ENCODE data around the gene NLGN2. TPM values are rescaled to one million over a fixed set of nuclear protein-coding genes. Genes with fewer than 3 reads are reported as not detected.

The NLGN2 gene
- total RNA-seq, 1 experiment from 2014 or later: 76.7 TPM

- no peak for TF ChIP-seq SMAD4 (CRISPR knock-in tag; IDR thresholded peaks at IDR 0.05)
- TF ChIP-seq MAX (CRISPR knock-in tag; IDR thresholded peaks at IDR 0.05): peak; percentile 38; the same call in 1 of the 2 replicates
- TF ChIP-seq, protein P1, sequence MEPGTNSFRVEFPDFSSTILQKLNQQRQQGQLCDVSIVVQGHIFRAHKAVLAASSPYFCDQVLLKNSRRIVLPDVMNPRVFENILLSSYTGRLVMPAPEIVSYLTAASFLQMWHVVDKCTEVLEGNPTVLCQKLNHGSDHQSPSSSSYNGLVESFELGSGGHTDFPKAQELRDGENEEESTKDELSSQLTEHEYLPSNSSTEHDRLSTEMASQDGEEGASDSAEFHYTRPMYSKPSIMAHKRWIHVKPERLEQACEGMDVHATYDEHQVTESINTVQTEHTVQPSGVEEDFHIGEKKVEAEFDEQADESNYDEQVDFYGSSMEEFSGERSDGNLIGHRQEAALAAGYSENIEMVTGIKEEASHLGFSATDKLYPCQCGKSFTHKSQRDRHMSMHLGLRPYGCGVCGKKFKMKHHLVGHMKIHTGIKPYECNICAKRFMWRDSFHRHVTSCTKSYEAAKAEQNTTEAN (CRISPR knock-in tag; IDR thresholded peaks at IDR 0.05): 0 out of 2 replicates have a peak, but pooled peaks have one; percentile 48
- TF ChIP-seq ATF2 (CRISPR knock-in tag; IDR thresholded peaks at IDR 0.05; ENCODE audit: borderline replicate concordance, low read depth): no peak
- no peak for TF ChIP-seq NFYB (CRISPR knock-in tag; conservative IDR thresholded peaks at IDR 0.05; ENCODE audit: low read depth)
- TF ChIP-seq JUN (CRISPR knock-in tag; IDR thresholded peaks at IDR 0.05): 0 out of 2 replicates have a peak, but pooled peaks have one; percentile 7
- TF ChIP-seq HMGXB4 (CRISPR knock-in tag; IDR thresholded peaks at IDR 0.05): peak; percentile 33; the same call in 1 of the 2 replicates
- TF ChIP-seq, protein P2, sequence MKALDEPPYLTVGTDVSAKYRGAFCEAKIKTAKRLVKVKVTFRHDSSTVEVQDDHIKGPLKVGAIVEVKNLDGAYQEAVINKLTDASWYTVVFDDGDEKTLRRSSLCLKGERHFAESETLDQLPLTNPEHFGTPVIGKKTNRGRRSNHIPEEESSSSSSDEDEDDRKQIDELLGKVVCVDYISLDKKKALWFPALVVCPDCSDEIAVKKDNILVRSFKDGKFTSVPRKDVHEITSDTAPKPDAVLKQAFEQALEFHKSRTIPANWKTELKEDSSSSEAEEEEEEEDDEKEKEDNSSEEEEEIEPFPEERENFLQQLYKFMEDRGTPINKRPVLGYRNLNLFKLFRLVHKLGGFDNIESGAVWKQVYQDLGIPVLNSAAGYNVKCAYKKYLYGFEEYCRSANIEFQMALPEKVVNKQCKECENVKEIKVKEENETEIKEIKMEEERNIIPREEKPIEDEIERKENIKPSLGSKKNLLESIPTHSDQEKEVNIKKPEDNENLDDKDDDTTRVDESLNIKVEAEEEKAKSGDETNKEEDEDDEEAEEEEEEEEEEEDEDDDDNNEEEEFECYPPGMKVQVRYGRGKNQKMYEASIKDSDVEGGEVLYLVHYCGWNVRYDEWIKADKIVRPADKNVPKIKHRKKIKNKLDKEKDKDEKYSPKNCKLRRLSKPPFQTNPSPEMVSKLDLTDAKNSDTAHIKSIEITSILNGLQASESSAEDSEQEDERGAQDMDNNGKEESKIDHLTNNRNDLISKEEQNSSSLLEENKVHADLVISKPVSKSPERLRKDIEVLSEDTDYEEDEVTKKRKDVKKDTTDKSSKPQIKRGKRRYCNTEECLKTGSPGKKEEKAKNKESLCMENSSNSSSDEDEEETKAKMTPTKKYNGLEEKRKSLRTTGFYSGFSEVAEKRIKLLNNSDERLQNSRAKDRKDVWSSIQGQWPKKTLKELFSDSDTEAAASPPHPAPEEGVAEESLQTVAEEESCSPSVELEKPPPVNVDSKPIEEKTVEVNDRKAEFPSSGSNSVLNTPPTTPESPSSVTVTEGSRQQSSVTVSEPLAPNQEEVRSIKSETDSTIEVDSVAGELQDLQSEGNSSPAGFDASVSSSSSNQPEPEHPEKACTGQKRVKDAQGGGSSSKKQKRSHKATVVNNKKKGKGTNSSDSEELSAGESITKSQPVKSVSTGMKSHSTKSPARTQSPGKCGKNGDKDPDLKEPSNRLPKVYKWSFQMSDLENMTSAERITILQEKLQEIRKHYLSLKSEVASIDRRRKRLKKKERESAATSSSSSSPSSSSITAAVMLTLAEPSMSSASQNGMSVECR (CRISPR knock-in tag; IDR thresholded peaks at IDR 0.05; ENCODE audit: borderline replicate concordance): peak; percentile 70; the same call in 1 of the 2 replicates
- TF ChIP-seq TCF7 (CRISPR knock-in tag; IDR thresholded peaks at IDR 0.05; ENCODE audit: low read depth): no peak
- TF ChIP-seq HMGA2 (CRISPR knock-in tag; IDR thresholded peaks at IDR 0.05): no peak
- TF ChIP-seq, protein P3, sequence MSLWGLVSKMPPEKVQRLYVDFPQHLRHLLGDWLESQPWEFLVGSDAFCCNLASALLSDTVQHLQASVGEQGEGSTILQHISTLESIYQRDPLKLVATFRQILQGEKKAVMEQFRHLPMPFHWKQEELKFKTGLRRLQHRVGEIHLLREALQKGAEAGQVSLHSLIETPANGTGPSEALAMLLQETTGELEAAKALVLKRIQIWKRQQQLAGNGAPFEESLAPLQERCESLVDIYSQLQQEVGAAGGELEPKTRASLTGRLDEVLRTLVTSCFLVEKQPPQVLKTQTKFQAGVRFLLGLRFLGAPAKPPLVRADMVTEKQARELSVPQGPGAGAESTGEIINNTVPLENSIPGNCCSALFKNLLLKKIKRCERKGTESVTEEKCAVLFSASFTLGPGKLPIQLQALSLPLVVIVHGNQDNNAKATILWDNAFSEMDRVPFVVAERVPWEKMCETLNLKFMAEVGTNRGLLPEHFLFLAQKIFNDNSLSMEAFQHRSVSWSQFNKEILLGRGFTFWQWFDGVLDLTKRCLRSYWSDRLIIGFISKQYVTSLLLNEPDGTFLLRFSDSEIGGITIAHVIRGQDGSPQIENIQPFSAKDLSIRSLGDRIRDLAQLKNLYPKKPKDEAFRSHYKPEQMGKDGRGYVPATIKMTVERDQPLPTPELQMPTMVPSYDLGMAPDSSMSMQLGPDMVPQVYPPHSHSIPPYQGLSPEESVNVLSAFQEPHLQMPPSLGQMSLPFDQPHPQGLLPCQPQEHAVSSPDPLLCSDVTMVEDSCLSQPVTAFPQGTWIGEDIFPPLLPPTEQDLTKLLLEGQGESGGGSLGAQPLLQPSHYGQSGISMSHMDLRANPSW (CRISPR knock-in tag; conservative IDR thresholded peaks at IDR 0.05; ENCODE audit: low read depth): no peak
- TF ChIP-seq NFATC4 (CRISPR knock-in tag; IDR thresholded peaks at IDR 0.05): no peak
- TF ChIP-seq TEAD1 (CRISPR knock-in tag; IDR thresholded peaks at IDR 0.05): no peak
These were observed 28.3 kb downstream of the NLGN2 start (continued) for GRCh38 chr17:7435676-7436555.

All from WTC11 (cell line).